HL-60 (cell line): ENCODE results near the gene UBR4.

Source experiments
- CTCF ChIP-seq: IDR thresholded peaks from one replicate; pipeline ENCODE4 v1.5.1; 2011; ENCODE audit warnings: low read length, control low read depth, inconsistent platforms; ENCODE audit not compliant: insufficient read depth
- GABPA ChIP-seq: IDR thresholded peaks from 2 replicates; pipeline ENCODE4 v1.6.1; 2012; ENCODE audit warnings: low read depth
- POLR2AphosphoS5 ChIP-seq: IDR thresholded peaks from 2 replicates; pipeline ENCODE4 v1.6.1; 2012; ENCODE audit warnings: low read depth
- REST ChIP-seq: IDR thresholded peaks from 2 replicates; pipeline ENCODE4 v1.6.1; 2012; ENCODE audit warnings: low read depth; ENCODE audit not compliant: insufficient replicate concordance
- SPI1 ChIP-seq: IDR thresholded peaks from 2 replicates; pipeline ENCODE4 v1.6.1; 2012; ENCODE audit warnings: low read depth, mild to moderate bottlenecking, borderline replicate concordance

DNA sequence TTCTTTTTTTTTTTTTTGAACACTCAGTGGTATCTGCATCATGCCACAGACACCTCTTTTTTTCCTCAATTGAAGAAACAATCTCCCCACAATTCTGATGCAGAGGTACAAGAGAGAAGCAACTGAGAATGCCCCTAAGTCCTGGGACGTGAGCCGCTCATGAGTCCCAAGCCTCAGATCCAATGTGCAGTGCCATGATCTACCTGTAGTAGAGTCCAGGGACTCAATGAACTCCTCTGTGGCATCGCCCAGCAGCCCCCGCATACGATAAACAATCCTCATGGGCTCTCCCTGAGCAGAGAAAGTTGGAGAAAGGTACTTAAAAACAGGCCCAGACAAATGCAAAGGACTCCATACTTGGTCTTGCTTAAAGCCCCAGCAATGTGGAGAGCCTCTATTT is 113.1 kb downstream of the UBR4 start:
- no peak for TF ChIP-seq REST
- no peak for TF ChIP-seq CTCF
- no peak for TF ChIP-seq POLR2AphosphoS5
- no peak for TF ChIP-seq GABPA
- TF ChIP-seq SPI1 = no peak
